Left forelimb (tissue), 1 donor: Measurements from ENCODE around the gene AGGF1.
"Not testable (repeated sequence)": the region's sequence is repeated elsewhere in the genome, so short reads cannot be mapped to it uniquely, and the experiment has no call there.

Experiments used
- DNase-seq: peaks from one replicate; pipeline ENCODE4 v3.0.0-alpha.2; 2018; ENCODE audit warnings: low spot score

The AGGF1 gene

GRCh38 chr5:77030097-77031071 is at the start of gene AGGF1:
Gene AGGF1 (plus strand): TSS chr5:77030404. CDS start chr5:77030767, 363 bp downstream.
- peak; percentile 93 for DNase-seq

GRCh38 chr5:76980518-76981144 is 49.6 kb upstream of the AGGF1 start:
- DNase-seq: no peak

- DNase-seq: no peak
These were observed 47.8 kb upstream of the AGGF1 start for GRCh38 chr5:76982450-76982849.

- no peak for DNase-seq
These were observed 46.7 kb upstream of the AGGF1 start for GRCh38 chr5:76983468-76983867.

GRCh38 chr5:76986825-76987526 is 43.2 kb upstream of the AGGF1 start:
- DNase-seq: no peak

GRCh38 chr5:76990899-76991459 is 39.2 kb upstream of the AGGF1 start:
- DNase-seq: no peak

GRCh38 chr5:76993436-76993835 is 36.8 kb upstream of the AGGF1 start:
- not testable (repeated sequence) for DNase-seq

GRCh38 chr5:76994337-76994736 is 35.9 kb upstream of the AGGF1 start:
- DNase-seq: no peak

- DNase-seq: not testable (repeated sequence)
These were observed 32.0 kb upstream of the AGGF1 start for GRCh38 chr5:76998251-76998650.

- DNase-seq: no peak
These were observed 30.8 kb upstream of the AGGF1 start for GRCh38 chr5:76999451-76999850.

GRCh38 chr5:77003246-77003645 is 27.0 kb upstream of the AGGF1 start:
- DNase-seq: no peak

- DNase-seq: no peak
These were observed 24.1 kb upstream of the AGGF1 start for GRCh38 chr5:77006124-77006523.

GRCh38 chr5:77008413-77008812 is 21.8 kb upstream of the AGGF1 start:
- DNase-seq: no peak

- DNase-seq: no peak
These were observed 20.0 kb upstream of the AGGF1 start for GRCh38 chr5:77010243-77010642.

- no peak for DNase-seq
These were observed 18.7 kb upstream of the AGGF1 start for GRCh38 chr5:77011498-77011897.

GRCh38 chr5:77012601-77013000 is 17.6 kb upstream of the AGGF1 start:
- no peak for DNase-seq

GRCh38 chr5:77015938-77016569 is 14.2 kb upstream of the AGGF1 start:
- DNase-seq: no peak

- no peak for DNase-seq
These were observed 13.2 kb upstream of the AGGF1 start for GRCh38 chr5:77016962-77017361.

GRCh38 chr5:77017668-77018067 is 12.5 kb upstream of the AGGF1 start:
- no peak for DNase-seq

- DNase-seq: no peak
These were observed 7.4 kb upstream of the AGGF1 start for GRCh38 chr5:77022511-77023417.

- DNase-seq: no peak
These were observed 5.7 kb upstream of the AGGF1 start for GRCh38 chr5:77024490-77024889.
